Measurements from ENCODE around the gene PAX6. TPM values are rescaled to one million over a fixed set of nuclear protein-coding genes. Genes with fewer than 3 reads are reported as not detected.

Gene PAX6
- total and polyA plus RNA-seq, 12 donors, result 0.01 TPM; not detected in 11

- Histone ChIP-seq H3K27ac (no peak overlapping the region), H3K9me3 (no peaks in the 10 kb centered on the region), H3K4me3 (no peak overlapping the region), H3K4me1 (peaks cover 17 to 72% (median 63%) of the 10 kb centered on the region in 9 donors), H3K27me3 (peaks cover 82 to 100% (median 99%) of the 10 kb centered on the region in 7 donors), H3K36me3 (no peaks in the 10 kb centered on the region)
- 7 to 11% methylated on average over 21 of the region's 21 CpGs for WGBS, 2 donors
- no peak for TF ChIP-seq CTCF (IDR thresholded peaks at IDR 0.05)
- no peak for DNase-seq
- ATAC-seq, result no peak
- intact Hi-C loops (cut with DNase I), result no loop called here
These were observed 2.2 kb downstream of the PAX6 start for GRCh38 chr11:31808721-31809540.

DNA sequence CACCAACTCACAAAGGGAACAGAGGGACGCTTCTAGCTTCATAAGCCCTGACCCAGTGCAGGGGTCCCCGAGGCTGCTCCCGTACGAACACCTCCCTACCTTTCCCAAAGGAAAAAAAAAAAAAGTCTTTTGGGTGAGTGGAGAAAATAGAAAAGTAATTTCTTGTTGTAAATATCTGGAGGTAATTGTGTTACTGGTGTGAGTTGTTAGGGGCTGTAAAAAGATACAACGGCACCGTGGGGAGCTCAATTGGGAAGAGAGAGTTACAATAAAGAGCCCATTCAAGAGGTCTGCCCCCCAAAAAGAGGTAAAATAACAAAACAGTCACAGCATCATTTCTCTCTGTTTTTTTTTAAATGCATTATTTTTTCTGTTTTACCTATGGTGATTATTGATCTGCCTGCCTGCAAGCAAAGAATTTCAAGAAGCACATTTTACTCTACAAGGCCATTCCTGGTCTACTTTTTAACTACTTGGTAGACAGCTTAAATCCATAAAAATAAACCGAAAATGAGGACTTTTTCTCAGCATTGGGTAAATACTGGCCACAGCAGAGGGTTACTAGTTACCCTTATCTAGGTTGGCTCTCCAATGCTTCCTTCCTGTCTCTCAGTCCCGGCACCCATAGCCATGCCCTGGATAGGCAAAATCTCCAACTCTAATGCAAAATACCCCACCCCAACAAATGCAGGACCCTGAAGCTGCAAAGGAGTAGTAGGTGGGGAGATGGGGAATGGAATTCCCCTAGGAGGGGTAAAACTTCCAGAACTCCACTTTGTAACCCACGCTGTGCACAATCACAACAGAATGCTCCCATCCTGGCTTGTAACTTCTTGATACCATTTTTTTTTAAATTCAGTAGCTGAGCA, 3.1 kb downstream of the PAX6 start:
- Histone ChIP-seq H3K9me3 (no peaks in the 10 kb centered on the region), H3K36me3 (no peaks in the 10 kb centered on the region), H3K27ac (no peak overlapping the region), H3K27me3 (peaks cover 79 to 100% (median 99%) of the 10 kb centered on the region in 7 donors), H3K4me1 (peaks cover 17 to 65% (median 56%) of the 10 kb centered on the region in 9 donors), H3K4me3 (no peak overlapping the region)
- DNase-seq, result no peak
- ATAC-seq, result no peak
- intact Hi-C loops (cut with DNase I), result no loop called here
- TF ChIP-seq CTCF (IDR thresholded peaks at IDR 0.05), result no peak
- WGBS, 2 donors, result 7 to 8% methylated on average over 9 of the region's 9 CpGs

DNA sequence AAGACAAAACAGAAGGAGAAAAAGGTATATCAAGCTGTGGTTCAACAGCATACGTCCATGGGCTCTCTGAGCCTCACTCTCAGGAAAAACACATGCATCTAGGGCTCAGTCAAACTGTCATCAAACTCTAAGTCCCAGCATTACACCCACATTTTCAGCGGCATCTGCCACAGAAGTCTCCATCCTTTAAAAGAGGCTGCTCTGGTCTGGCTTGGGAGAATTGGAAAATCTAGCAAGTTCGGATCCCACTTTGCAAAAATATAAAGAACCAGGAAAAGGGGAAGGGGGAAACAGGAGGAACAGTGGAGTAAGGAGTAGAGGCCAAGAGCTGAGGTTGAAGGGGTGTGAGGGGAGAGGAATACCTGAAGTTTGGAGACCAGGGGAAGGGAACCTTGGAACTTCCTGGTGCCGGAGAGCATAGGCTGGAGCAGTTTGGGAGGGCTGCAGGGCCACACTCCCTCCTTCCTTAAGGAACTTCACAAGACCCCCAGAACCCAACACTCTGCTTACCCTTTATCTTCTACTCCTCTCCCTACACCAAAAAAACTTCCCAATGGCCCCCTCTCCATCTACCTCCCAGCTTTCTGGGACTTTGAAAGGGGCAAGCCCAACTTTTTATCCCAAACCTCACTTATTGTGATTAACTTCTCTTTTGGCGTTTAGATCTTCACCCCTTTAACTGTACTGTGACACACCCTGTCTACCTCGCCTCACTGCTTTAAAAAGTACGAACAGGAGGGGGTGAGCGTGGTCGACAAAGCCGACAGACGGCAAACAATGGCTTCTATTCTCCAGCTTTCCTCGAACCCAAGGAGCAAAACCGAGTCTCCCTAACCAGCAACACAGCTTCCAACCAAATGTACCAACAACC, 4.0 kb downstream of the PAX6 start:
- TF ChIP-seq CTCF (IDR thresholded peaks at IDR 0.05), result no peak
- Histone ChIP-seq H3K36me3 (no peaks in the 10 kb centered on the region), H3K27ac (no peak overlapping the region), H3K27me3 (peaks cover 78 to 100% (median 99%) of the 10 kb centered on the region in 7 donors), H3K4me1 (peaks cover 10 to 57% (median 48%) of the 10 kb centered on the region in 9 donors), H3K9me3 (no peaks in the 10 kb centered on the region), H3K4me3 (no peak overlapping the region)
- 11 to 17% methylated on average over 13 of the region's 13 CpGs for WGBS, 2 donors
- ATAC-seq (no peak), DNase-seq (no peak)
- intact Hi-C loops (cut with DNase I), result no loop called here
